GM12878 (cell line): ENCODE measurements around the gene ELF2. TPM values are rescaled to one million over a fixed set of nuclear protein-coding genes. Genes with fewer than 3 reads are reported as not detected.

Experiments used
- ATAC-seq: fragments of 200-7000 bp; cut with Tn5 transposase; 3 replicates; pipeline ENCODE4 v1.9.1; 2020; ENCODE audit warnings: mild to moderate bottlenecking, moderate library complexity
- BruUV-seq: library from RNA; stranded (reverse); fragments of 400-500 nt; replicated peaks from 2 replicates; lab custom pipeline; 2021; lab: Mats Ljungman, UMichigan
- CTCF ChIA-PET: fragments of 300-600 bp; sonication (Branson Sonifier 250); formaldehyde crosslinking; extraction: SDS; loops from one replicate; lab custom pipeline; 2021; ENCODE audit warnings: inconsistent platforms; lab: Yijun Ruan, JAX
- POLR2A ChIA-PET: fragments of 350-600 bp; formaldehyde crosslinking; extraction: SDS; loops from one replicate; lab custom pipeline; 2021; ENCODE audit warnings: inconsistent platforms; lab: Charles Lee
- RAD21 ChIA-PET: fragments of 300-600 bp; sonication (Branson Sonifier 250); formaldehyde crosslinking; loops from one replicate; lab custom pipeline; 2023; ENCODE audit warnings: antibody characterized with exemption; ENCODE audit not compliant: unreplicated experiment; lab: Charles Lee
- SMC1A ChIA-PET: fragments of 300-600 bp; sonication (Branson Sonifier 250); formaldehyde crosslinking; loops from one replicate; lab custom pipeline; 2023; ENCODE audit not compliant: unreplicated experiment, uncharacterized antibody; lab: Charles Lee
- DNase-seq: peaks from one replicate; pipeline ENCODE4 v3.0.0-alpha.2; 2011; ENCODE audit warnings: low read depth, low spot score
- FAIRE-seq: peaks from 3 replicates; lab custom pipeline; 2011; peaks lifted over from hg19 to GRCh38; lab: Jason Lieb, UNC
- H2AFZ ChIP-seq: 2 replicates; pipeline ENCODE4 v1.6.0; 2011; ENCODE audit warnings: low read depth, low read length, control low read depth; ENCODE audit not compliant: control insufficient read depth
- H3K27ac ChIP-seq: 2 replicates; pipeline ENCODE4 v1.5.1; 2011; ENCODE audit warnings: control low read depth; ENCODE audit not compliant: control insufficient read depth, insufficient read depth
- H3K27me3 ChIP-seq, 2 experiments: replicated peaks in 1 of 2; 2 replicates each; pipeline versions ENCODE4 v1.6.0 to v1.6.1; 2011; ENCODE audit warnings: low read length in 1 of 2; ENCODE audit not compliant: control insufficient read depth in 2 of 2, insufficient read depth in 2 of 2
- H3K36me3 ChIP-seq, 2 experiments: 2 replicates each; pipeline ENCODE4 v1.5.1; 2011; ENCODE audit warnings: low read length in 1 of 2; ENCODE audit not compliant: control insufficient read depth in 2 of 2, insufficient read depth in 2 of 2
- H3K4me1 ChIP-seq: 2 replicates; pipeline ENCODE4 v1.6.1; 2011; ENCODE audit warnings: mild to moderate bottlenecking, low read length, moderate library complexity, mixed read lengths; ENCODE audit not compliant: control insufficient read depth, insufficient read depth
- H3K4me2 ChIP-seq: 2 replicates; pipeline ENCODE4 v1.6.0; 2011; ENCODE audit warnings: control low read depth; ENCODE audit not compliant: control insufficient read depth, insufficient read depth
- H3K4me3 ChIP-seq: fragments of 200-600 bp; sonication (generic); 2 replicates; pipeline ENCODE4 v1.5.1; 2016
- H3K79me2 ChIP-seq: 2 replicates; pipeline ENCODE4 v1.6.0; 2011; ENCODE audit warnings: low read length; ENCODE audit not compliant: control insufficient read depth, insufficient read depth
- H3K9ac ChIP-seq: 2 replicates; pipeline ENCODE4 v1.8.0; 2011; ENCODE audit warnings: low read length, control low read depth, mixed read lengths; ENCODE audit not compliant: control insufficient read depth, insufficient read depth
- H3K9me3 ChIP-seq: replicated peaks from 3 replicates; pipeline ENCODE4 v1.5.1; 2011; ENCODE audit warnings: mild to moderate bottlenecking, low read length; ENCODE audit not compliant: control insufficient read depth, insufficient read depth
- H4K20me1 ChIP-seq: 2 replicates; pipeline ENCODE4 v1.6.0; 2011; ENCODE audit not compliant: control insufficient read depth, insufficient read depth
- BACH1 ChIP-seq: fragments of 450-650 bp; IDR thresholded peaks from 2 replicates; pipeline ENCODE4 v1.6.1; 2017; ENCODE audit warnings: mild to moderate bottlenecking, borderline replicate concordance
- CHD2 ChIP-seq: IDR thresholded peaks from 2 replicates; pipeline ENCODE4 v1.6.1; 2011; ENCODE audit warnings: low read depth, low read length, improper control_type of control experiment, borderline replicate concordance
- CREB1 ChIP-seq: IDR thresholded peaks from 2 replicates; pipeline ENCODE4 v1.6.1; 2012; ENCODE audit warnings: low read depth, mild to moderate bottlenecking, inconsistent platforms
- FOS ChIP-seq: IDR thresholded peaks from 3 replicates; pipeline ENCODE4 v1.6.1; 2011; ENCODE audit warnings: borderline replicate concordance; ENCODE audit not compliant: insufficient read length; ENCODE audit errors: extremely low read depth
- HDAC6 ChIP-seq: fragments of 200-600 bp; sonication (generic); IDR thresholded peaks from one replicate; pipeline ENCODE4 v1.8.0; 2017; ENCODE audit warnings: antibody characterized with exemption; ENCODE audit not compliant: unreplicated experiment
- HDGF ChIP-seq: fragments of 450-650 bp; IDR thresholded peaks from 2 replicates; pipeline ENCODE4 v1.6.1; 2016; ENCODE audit warnings: antibody characterized with exemption
- JUNB ChIP-seq: IDR thresholded peaks from 2 replicates; pipeline ENCODE4 v1.6.1; 2016; ENCODE audit warnings: antibody characterized with exemption, mild to moderate bottlenecking
- NFIC ChIP-seq: IDR thresholded peaks from 2 replicates; pipeline ENCODE4 v1.6.1; 2012; ENCODE audit warnings: low read depth, mild to moderate bottlenecking, inconsistent platforms, low read length, moderate library complexity
- POLR2AphosphoS2 ChIP-seq: IDR thresholded peaks from 2 replicates; pipeline ENCODE4 v1.6.1; 2011; ENCODE audit warnings: low read depth, mild to moderate bottlenecking, low read length, improper control_type of control experiment, moderate library complexity
- RBBP5 ChIP-seq: fragments of 200-600 bp; sonication (generic); conservative IDR thresholded peaks from 2 replicates; pipeline ENCODE4 v1.6.1; 2016
- RCOR1 ChIP-seq: conservative IDR thresholded peaks from 2 replicates; pipeline ENCODE4 v1.6.1; 2012; ENCODE audit warnings: low read depth, low read length, improper control_type of control experiment
- SMAD5 ChIP-seq: IDR thresholded peaks from 2 replicates; pipeline ENCODE4 v1.6.1; 2016; ENCODE audit warnings: antibody characterized with exemption, low read depth
- TAF1 ChIP-seq: IDR thresholded peaks from 2 replicates; pipeline ENCODE4 v1.6.1; 2011; ENCODE audit warnings: mild to moderate bottlenecking, low read depth, low read length, borderline replicate concordance
- ZNF622 ChIP-seq: fragments of 450-650 bp; IDR thresholded peaks from 2 replicates; pipeline ENCODE4 v1.6.1; 2017; ENCODE audit warnings: mild to moderate bottlenecking, inconsistent platforms
- WGBS: methylation state at CpG from one replicate; pipeline ENCODE4 v1.1.6; 2016; ENCODE audit warnings: low lambda C conversion rate; ENCODE audit not compliant: insufficient replicate concordance, insufficient coverage; ENCODE audit errors: missing lambda C conversion rate; 5-methylcytosine and 5-hydroxymethylcytosine counted together
- in situ Hi-C: fragments of 300-500 bp; cut with MboI; formaldehyde crosslinking; loops from 9 replicates; pipeline ENCODE4 v1.14.3; 2018; ENCODE audit warnings: mixed read lengths
- intact Hi-C: fragments of 100-400 bp; cut with micrococcal nuclease; formaldehyde crosslinking; loops from one replicate; pipeline ENCODE4 v1.14.2; 2022; ENCODE audit not compliant: unreplicated experiment
- polyA plus RNA-seq, 11 experiments: library from polyadenylated mRNA; depleted of rRNA in 4 of 11; unstranded in 6 of 11; stranded (reverse) in 5 of 11; fragments of >200 nt; fragmentation: Nextera tagmentation in 4 of 11; fragmentation: Illumina TruSeq in 1 of 11; extraction: Ambion mirVana in 4 of 11; extraction: Trizol in 1 of 11; gene quantifications; 1 replicate in 1 of 11; 2 replicates in 10 of 11; pipeline versions ENCODE4 v1.2.1 to v1.2.3, GENCODE V29; 2011 to 2016; ENCODE audit warnings: inconsistent platforms in 2 of 11, missing spikeins in 2 of 11, low read depth in 1 of 11
- total RNA-seq, 4 experiments: library from RNA; depleted of rRNA in 3 of 4; stranded (reverse); fragments of >200 nt in 3 of 4; fragmentation: Illumina TruSeq in 1 of 4; extraction: Trizol in 1 of 4; gene quantifications; 2 replicates each; pipeline versions ENCODE4 v1.2.1 to v1.2.3, GENCODE V29; 2013 to 2021
- TF ChIP-seq, protein P1 (sequence below): fragments of 450-650 bp; IDR thresholded peaks from 2 replicates; pipeline ENCODE4 v1.6.1; 2017; ENCODE audit warnings: antibody characterized with exemption, mild to moderate bottlenecking, moderate library complexity
- TF ChIP-seq, protein P2 (sequence below): IDR thresholded peaks from 2 replicates; pipeline ENCODE4 v1.6.1; 2011; ENCODE audit warnings: mild to moderate bottlenecking, low read depth, low read length, moderate library complexity; ENCODE audit not compliant: insufficient replicate concordance
- TF ChIP-seq, protein P3 (sequence below): fragments of 450-650 bp; formaldehyde crosslinking; IDR thresholded peaks from 2 replicates; pipeline ENCODE4 v1.4.0; 2020; ENCODE audit warnings: mild to moderate bottlenecking, moderate library complexity

ELF2 gene
- total and polyA plus RNA-seq, 10 of the 15 experiments (the other 5 are each of a cell fraction or from before 2014, with no cell fraction given) = 10.5 to 30.1 (median 20.5) TPM

DNA sequence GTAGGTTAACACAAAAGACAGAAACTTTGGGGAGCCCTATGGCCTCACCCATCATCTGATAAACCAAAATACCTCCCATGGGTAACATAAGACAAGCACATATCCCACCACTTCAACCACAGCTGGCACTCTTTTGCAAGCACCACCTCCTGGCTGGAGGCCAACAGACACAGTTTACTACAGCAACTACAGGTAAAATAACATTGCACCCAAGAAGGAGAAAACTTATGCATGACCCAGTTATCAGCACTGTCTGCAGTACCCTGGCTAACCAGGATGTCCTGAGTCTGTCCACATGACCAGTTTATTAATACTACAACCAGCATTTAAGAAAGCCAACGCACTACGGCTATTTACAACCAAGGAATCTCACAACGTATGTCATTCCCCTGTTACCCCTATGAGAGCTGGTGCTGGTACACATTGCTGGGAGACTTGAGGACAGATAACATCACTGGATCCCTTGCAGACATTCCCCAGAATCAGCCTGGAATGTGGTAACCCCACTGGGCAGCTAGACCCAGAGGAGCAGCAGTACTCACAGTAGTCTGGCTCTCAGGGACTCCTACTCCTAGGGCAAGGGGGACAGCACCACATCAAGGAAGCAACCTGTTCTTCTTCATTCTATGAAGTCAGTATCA is 32.0 kb downstream of the ELF2 start:
- no peak overlapping the region for H2AFZ ChIP-seq
- 69% methylated on average over 3 of the region's 3 CpGs for WGBS
- POLR2A ChIA-PET = no interaction called here
- intact Hi-C loops = no loop called here
- TF ChIP-seq FOS = no peak
- TF ChIP-seq ZNF622 = no peak
- no peak for TF ChIP-seq RCOR1
- no peak for TF ChIP-seq CHD2
- TF ChIP-seq HDAC6 = no peak
- no peak for TF ChIP-seq JUNB
- no peak for TF ChIP-seq RBBP5
- no peak for TF ChIP-seq TAF1
- TF ChIP-seq, protein P1, sequence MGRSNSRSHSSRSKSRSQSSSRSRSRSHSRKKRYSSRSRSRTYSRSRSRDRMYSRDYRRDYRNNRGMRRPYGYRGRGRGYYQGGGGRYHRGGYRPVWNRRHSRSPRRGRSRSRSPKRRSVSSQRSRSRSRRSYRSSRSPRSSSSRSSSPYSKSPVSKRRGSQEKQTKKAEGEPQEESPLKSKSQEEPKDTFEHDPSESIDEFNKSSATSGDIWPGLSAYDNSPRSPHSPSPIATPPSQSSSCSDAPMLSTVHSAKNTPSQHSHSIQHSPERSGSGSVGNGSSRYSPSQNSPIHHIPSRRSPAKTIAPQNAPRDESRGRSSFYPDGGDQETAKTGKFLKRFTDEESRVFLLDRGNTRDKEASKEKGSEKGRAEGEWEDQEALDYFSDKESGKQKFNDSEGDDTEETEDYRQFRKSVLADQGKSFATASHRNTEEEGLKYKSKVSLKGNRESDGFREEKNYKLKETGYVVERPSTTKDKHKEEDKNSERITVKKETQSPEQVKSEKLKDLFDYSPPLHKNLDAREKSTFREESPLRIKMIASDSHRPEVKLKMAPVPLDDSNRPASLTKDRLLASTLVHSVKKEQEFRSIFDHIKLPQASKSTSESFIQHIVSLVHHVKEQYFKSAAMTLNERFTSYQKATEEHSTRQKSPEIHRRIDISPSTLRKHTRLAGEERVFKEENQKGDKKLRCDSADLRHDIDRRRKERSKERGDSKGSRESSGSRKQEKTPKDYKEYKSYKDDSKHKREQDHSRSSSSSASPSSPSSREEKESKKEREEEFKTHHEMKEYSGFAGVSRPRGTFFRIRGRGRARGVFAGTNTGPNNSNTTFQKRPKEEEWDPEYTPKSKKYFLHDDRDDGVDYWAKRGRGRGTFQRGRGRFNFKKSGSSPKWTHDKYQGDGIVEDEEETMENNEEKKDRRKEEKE = no peak
- no peak for TF ChIP-seq NFIC
- TF ChIP-seq, protein P2, sequence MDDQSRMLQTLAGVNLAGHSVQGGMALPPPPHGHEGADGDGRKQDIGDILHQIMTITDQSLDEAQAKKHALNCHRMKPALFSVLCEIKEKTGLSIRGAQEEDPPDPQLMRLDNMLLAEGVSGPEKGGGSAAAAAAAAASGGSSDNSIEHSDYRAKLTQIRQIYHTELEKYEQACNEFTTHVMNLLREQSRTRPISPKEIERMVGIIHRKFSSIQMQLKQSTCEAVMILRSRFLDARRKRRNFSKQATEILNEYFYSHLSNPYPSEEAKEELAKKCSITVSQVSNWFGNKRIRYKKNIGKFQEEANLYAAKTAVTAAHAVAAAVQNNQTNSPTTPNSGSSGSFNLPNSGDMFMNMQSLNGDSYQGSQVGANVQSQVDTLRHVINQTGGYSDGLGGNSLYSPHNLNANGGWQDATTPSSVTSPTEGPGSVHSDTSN = no peak
- no peak for TF ChIP-seq POLR2AphosphoS2
- TF ChIP-seq SMAD5 = no peak
- TF ChIP-seq CREB1 = no peak
- no peak for TF ChIP-seq BACH1
- TF ChIP-seq, protein P3, sequence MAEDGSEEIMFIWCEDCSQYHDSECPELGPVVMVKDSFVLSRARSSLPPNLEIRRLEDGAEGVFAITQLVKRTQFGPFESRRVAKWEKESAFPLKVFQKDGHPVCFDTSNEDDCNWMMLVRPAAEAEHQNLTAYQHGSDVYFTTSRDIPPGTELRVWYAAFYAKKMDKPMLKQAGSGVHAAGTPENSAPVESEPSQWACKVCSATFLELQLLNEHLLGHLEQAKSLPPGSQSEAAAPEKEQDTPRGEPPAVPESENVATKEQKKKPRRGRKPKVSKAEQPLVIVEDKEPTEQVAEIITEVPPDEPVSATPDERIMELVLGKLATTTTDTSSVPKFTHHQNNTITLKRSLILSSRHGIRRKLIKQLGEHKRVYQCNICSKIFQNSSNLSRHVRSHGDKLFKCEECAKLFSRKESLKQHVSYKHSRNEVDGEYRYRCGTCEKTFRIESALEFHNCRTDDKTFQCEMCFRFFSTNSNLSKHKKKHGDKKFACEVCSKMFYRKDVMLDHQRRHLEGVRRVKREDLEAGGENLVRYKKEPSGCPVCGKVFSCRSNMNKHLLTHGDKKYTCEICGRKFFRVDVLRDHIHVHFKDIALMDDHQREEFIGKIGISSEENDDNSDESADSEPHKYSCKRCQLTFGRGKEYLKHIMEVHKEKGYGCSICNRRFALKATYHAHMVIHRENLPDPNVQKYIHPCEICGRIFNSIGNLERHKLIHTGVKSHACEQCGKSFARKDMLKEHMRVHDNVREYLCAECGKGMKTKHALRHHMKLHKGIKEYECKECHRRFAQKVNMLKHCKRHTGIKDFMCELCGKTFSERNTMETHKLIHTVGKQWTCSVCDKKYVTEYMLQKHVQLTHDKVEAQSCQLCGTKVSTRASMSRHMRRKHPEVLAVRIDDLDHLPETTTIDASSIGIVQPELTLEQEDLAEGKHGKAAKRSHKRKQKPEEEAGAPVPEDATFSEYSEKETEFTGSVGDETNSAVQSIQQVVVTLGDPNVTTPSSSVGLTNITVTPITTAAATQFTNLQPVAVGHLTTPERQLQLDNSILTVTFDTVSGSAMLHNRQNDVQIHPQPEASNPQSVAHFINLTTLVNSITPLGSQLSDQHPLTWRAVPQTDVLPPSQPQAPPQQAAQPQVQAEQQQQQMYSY (CRISPR knock-in tag) = no peak
- no peak for TF ChIP-seq HDGF
- no peak overlapping the region for H3K27ac ChIP-seq
- FAIRE-seq (no peak), ATAC-seq (no peak), DNase-seq (no peak)
- CTCF ChIA-PET = interaction anchor here (0.9 to 1.9 kb wide), 3 partner anchors 16 to 114 kb away, joined by 3 to 4 read pairs (median 3); no protein-coding TSS in a partner anchor
- SMC1A ChIA-PET = interaction anchor here (0.7 to 1.6 kb wide), 3 partner anchors 8 to 45 kb away, joined by 3 to 5 read pairs (median 5); no protein-coding TSS in a partner anchor
- no peak overlapping the region for H3K4me3 ChIP-seq
- H3K79me2 ChIP-seq = no peaks in the 10 kb centered on the region
- no peaks in the 10 kb centered on the region; the same call in 1 of the 2 replicates for H4K20me1 ChIP-seq
- in situ Hi-C loops = no loop called here
- H3K9me3 ChIP-seq = no peaks in the 10 kb centered on the region
- no peaks in the 10 kb centered on the region for H3K4me1 ChIP-seq
- no peaks in the 10 kb centered on the region for H3K36me3 ChIP-seq
- H3K9ac ChIP-seq = no peak overlapping the region
- no peak overlapping the region for H3K4me2 ChIP-seq
- H3K27me3 ChIP-seq = no peaks in the 10 kb centered on the region
- RAD21 ChIA-PET = no interaction called here
- no TSS peak for BruUV-seq
